KMS-11 (cell line): ENCODE results near the gene PRC1.
A peak's percentile ranks its signal among the peaks of the same experiment; 100 is the strongest.

Experiments used
- H2AFZ ChIP-seq: fragments of 200-600 bp; sonication (generic); 2 replicates; pipeline ENCODE4 v1.6.1; 2016; ENCODE audit warnings: antibody characterized with exemption, mixed run types, low read depth
- H3K27ac ChIP-seq: fragments of 200-600 bp; sonication (generic); 2 replicates; pipeline ENCODE4 v1.6.1; 2016; ENCODE audit warnings: mild to moderate bottlenecking, mixed run types
- H3K27me3 ChIP-seq: fragments of 200-600 bp; sonication (generic); 2 replicates; pipeline ENCODE4 v1.6.1; 2017; ENCODE audit warnings: mild to moderate bottlenecking, low read depth, mixed run types, moderate library complexity; ENCODE audit not compliant: insufficient read depth
- H3K36me3 ChIP-seq: fragments of 200-600 bp; sonication (generic); 2 replicates; pipeline ENCODE4 v1.6.1; 2017; ENCODE audit warnings: mild to moderate bottlenecking, mixed run types; ENCODE audit not compliant: insufficient read depth
- H3K4me1 ChIP-seq: fragments of 200-600 bp; sonication (generic); 2 replicates; pipeline ENCODE4 v1.6.1; 2016; ENCODE audit warnings: mild to moderate bottlenecking, low read depth, mixed run types; ENCODE audit not compliant: poor library complexity, severe bottlenecking
- H3K4me2 ChIP-seq: fragments of 200-600 bp; sonication (generic); 2 replicates; pipeline ENCODE4 v1.7.0; 2016; ENCODE audit warnings: mild to moderate bottlenecking, mixed run types
- H3K4me3 ChIP-seq: fragments of 200-600 bp; sonication (generic); IDR thresholded peaks from 2 replicates; pipeline ENCODE4 v1.6.1; 2017; ENCODE audit warnings: low read depth, low read length, mixed read lengths; ENCODE audit not compliant: insufficient read depth
- H3K79me2 ChIP-seq: fragments of 200-600 bp; sonication (generic); 2 replicates; pipeline ENCODE4 v1.6.1; 2016; ENCODE audit warnings: low read depth, mixed run types; ENCODE audit not compliant: insufficient read depth
- H3K9ac ChIP-seq: fragments of 200-600 bp; sonication (generic); 2 replicates; pipeline ENCODE4 v1.6.1; 2016; ENCODE audit warnings: mild to moderate bottlenecking, mixed run types
- H4K20me1 ChIP-seq: fragments of 200-600 bp; sonication (generic); 2 replicates; pipeline ENCODE4 v1.6.1; 2016; ENCODE audit warnings: mild to moderate bottlenecking, mixed run types; ENCODE audit not compliant: insufficient read depth
- CTCF ChIP-seq: fragments of 200-600 bp; sonication (generic); conservative IDR thresholded peaks from 2 replicates; pipeline ENCODE4 v1.6.1; 2017; ENCODE audit warnings: low read depth, mild to moderate bottlenecking, antibody characterized with exemption, low read length, moderate library complexity, mixed read lengths

Gene PRC1

GRCh38 chr15:91022832-91023129, 28.4 kb upstream of the PRC1 start:
- no peaks in the 10 kb centered on the region for H3K36me3 ChIP-seq
- peak overlapping the region; percentile 100 for H3K4me2 ChIP-seq
- H3K27me3 ChIP-seq, result no peaks in the 10 kb centered on the region
- no peak overlapping the region; the same call in 1 of the 2 replicates for H3K27ac ChIP-seq
- H3K79me2 ChIP-seq, result peaks cover 11% of the 10 kb centered on the region; the same call in 1 of the 2 replicates
- no peaks in the 10 kb centered on the region for H4K20me1 ChIP-seq
- H2AFZ ChIP-seq, result peak overlapping the region; percentile 96
- peak overlapping the region; percentile 41 for H3K9ac ChIP-seq
- peaks cover 19% of the 10 kb centered on the region for H3K4me1 ChIP-seq
- no peak for TF ChIP-seq CTCF
- H3K4me3 ChIP-seq, result no peak overlapping the region

- Histone ChIP-seq H3K9ac (peak within 1 kb of the TSS; percentile 41), H3K27ac (no peak within 1 kb of the TSS; the same call in 1 of the 2 replicates), H3K4me2 (peak within 1 kb of the TSS; percentile 100), H3K4me3 (no peak within 1 kb of the TSS), H3K4me1 (peaks cover 19% of the 10 kb centered on the region), H2AFZ (peak within 1 kb of the TSS; percentile 96), H3K36me3 (no peaks in the 10 kb centered on the region), H4K20me1 (no peaks in the 10 kb centered on the region), H3K79me2 (peaks cover 11% of the 10 kb centered on the region; the same call in 1 of the 2 replicates), H3K27me3 (no peaks in the 10 kb centered on the region)
- TF ChIP-seq CTCF, result no peak
Observed at GRCh38 chr15:91022075-91022831, 27.9 kb upstream of the PRC1 start, which contains the start of gene VPS33B. Gene VPS33B (minus strand): TSS chr15:91022594. CDS start chr15:91022249, 345 bp downstream.

GRCh38 chr15:91021516-91022074, 27.3 kb upstream of the PRC1 start:
- Histone ChIP-seq H3K4me2 (peak overlapping the region; percentile 100), H3K9ac (peak overlapping the region; percentile 41; the same call in 1 of the 2 replicates), H3K27me3 (no peaks in the 10 kb centered on the region), H3K79me2 (peaks cover 11% of the 10 kb centered on the region; the same call in 1 of the 2 replicates), H3K4me3 (no peak overlapping the region), H3K36me3 (no peaks in the 10 kb centered on the region), H2AFZ (peak overlapping the region; percentile 96), H4K20me1 (no peaks in the 10 kb centered on the region), H3K27ac (no peak overlapping the region), H3K4me1 (peaks cover 19% of the 10 kb centered on the region)
- no peak for TF ChIP-seq CTCF

- H3K79me2 ChIP-seq, result peaks cover 11% of the 10 kb centered on the region; the same call in 1 of the 2 replicates
- no peaks in the 10 kb centered on the region for H3K36me3 ChIP-seq
- no peaks in the 10 kb centered on the region for H3K27me3 ChIP-seq
- peaks cover 15% of the 10 kb centered on the region for H3K4me1 ChIP-seq
- no peak overlapping the region for H3K27ac ChIP-seq
- H3K4me3 ChIP-seq, result no peak overlapping the region
- no peak overlapping the region for H3K9ac ChIP-seq
- H2AFZ ChIP-seq, result no peak overlapping the region
- TF ChIP-seq CTCF, result no peak
- H3K4me2 ChIP-seq, result no peak overlapping the region
- no peaks in the 10 kb centered on the region for H4K20me1 ChIP-seq
Observed at GRCh38 chr15:91018158-91018557, 23.8 kb upstream of the PRC1 start.
